Chondrocyte (in vitro differentiated cells): ENCODE data around the gene PLCB2. TPM values are rescaled to one million over a fixed set of nuclear protein-coding genes. Genes with fewer than 3 reads are reported as not detected.
A peak's percentile ranks its signal among the peaks of the same experiment; 100 is the strongest.

Experiments
- DNase-seq: peaks from one replicate; pipeline ENCODE4 v3.0.0; 2021; ENCODE audit warnings: mixed read lengths, low spot score
- H3K27ac Mint-ChIP-seq: one replicate; pipeline ENCODE4 v1.8.0; 2021; ENCODE audit warnings: mild to moderate bottlenecking, moderate library complexity, mixed read lengths; ENCODE audit not compliant: unreplicated experiment
- H3K27me3 Mint-ChIP-seq: 2 replicates; pipeline ENCODE4 v1.8.0; 2021; ENCODE audit warnings: low read depth, mixed read lengths
- H3K36me3 Mint-ChIP-seq: 2 replicates; pipeline ENCODE4 v1.8.0; 2021; ENCODE audit warnings: low read depth, mixed read lengths
- H3K4me1 Mint-ChIP-seq: 2 replicates; pipeline ENCODE4 v1.8.0; 2021; ENCODE audit warnings: low read depth, mild to moderate bottlenecking, mixed read lengths
- H3K4me3 Mint-ChIP-seq: one replicate; pipeline ENCODE4 v1.8.0; 2021; ENCODE audit warnings: mild to moderate bottlenecking, moderate library complexity, mixed read lengths; ENCODE audit not compliant: unreplicated experiment
- H3K9me3 Mint-ChIP-seq: 2 replicates; pipeline ENCODE4 v1.8.0; 2021; ENCODE audit warnings: low read depth, mixed read lengths
- total RNA-seq: library from RNA; stranded (reverse); gene quantifications from 3 replicates; pipeline ENCODE4 v1.2.1, GENCODE V29; 2021
- TF ChIP-seq, protein P1 (sequence below): fragments of 200-600 bp; sonication (generic); IDR thresholded peaks from 2 replicates; pipeline ENCODE4 v1.5.0; 2021; ENCODE audit warnings: antibody characterized with exemption, mild to moderate bottlenecking, moderate library complexity

Gene PLCB2
- total RNA-seq, 1 donor from 2014 or later: 2.8 TPM

DNA sequence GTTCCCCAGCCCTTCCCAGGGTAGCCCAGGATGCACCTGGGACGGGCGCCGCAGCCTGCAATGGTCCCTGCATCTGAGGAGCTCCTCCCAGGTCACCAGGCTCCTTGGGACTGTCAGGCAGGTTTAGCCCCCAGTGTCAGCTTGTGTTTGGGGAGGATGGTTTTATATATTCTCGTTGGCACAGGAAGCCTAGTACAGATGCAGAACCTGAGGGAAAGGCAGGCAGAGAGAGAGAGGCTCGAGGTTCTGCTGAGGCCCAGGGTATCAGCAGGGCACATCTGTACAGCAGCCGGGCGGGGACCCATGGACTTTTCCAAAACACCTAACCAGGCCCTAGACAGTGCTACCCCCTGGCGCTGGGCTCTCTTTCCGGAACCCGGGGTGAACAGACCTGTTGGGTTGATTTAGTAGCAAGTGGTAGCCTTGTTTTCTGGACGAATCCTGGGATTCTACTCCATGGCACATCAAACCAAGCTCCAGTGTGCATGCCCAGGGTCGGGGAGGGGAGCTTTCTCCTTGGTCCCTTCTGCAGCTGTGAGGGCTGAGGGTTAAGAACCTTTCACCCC, 60.2 kb downstream of the PLCB2 start:
- H3K36me3 Mint-ChIP-seq: no peaks in the 10 kb centered on the region

DNA sequence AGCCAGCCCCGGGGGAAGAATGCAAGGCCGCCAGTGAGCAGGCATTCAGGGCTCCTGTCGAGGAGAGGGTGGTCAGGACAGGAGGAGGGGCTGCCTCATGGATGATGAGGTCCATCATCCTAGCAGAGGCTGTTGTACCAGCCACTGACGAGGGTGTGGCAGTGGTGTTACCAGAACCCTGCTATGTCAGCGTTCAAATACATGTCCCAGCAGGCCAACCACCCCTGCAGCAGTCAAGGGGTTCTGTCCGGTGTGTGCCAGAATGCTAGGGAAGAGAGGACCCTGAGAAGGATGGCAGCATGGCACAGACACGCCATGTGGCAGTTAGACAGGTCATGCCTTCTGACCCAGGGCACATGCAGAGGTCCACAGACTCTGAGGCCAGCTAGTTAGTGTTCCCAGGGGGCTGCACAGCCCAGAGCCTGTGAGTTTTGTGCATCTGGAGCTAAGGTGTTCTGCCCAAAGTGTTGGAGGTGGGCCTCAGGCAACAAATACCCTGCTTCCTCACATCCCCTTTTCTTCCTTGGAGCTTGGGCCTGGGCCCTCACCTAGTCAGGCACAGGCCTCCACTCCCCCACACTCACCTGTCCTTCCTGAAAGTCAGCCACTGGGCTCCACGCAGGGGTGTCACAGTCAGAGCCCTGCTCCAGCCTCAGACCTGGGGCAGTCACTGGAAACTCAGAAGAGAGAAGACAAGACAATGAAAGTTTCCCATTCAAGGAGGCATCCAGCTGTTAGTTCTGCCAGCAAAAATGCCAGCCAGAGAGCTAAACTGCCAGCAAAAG, 61.0 kb downstream of the PLCB2 start:
- no peaks in the 10 kb centered on the region for H3K36me3 Mint-ChIP-seq
- H3K4me3 Mint-ChIP-seq: no peak overlapping the region

More for the DNA sequence above, 60.2 kb downstream of the PLCB2 start:
- H3K27ac Mint-ChIP-seq: no peak overlapping the region
- H3K27me3 Mint-ChIP-seq: no peaks in the 10 kb centered on the region
- peak; percentile 74 for DNase-seq
- TF ChIP-seq, protein P1, sequence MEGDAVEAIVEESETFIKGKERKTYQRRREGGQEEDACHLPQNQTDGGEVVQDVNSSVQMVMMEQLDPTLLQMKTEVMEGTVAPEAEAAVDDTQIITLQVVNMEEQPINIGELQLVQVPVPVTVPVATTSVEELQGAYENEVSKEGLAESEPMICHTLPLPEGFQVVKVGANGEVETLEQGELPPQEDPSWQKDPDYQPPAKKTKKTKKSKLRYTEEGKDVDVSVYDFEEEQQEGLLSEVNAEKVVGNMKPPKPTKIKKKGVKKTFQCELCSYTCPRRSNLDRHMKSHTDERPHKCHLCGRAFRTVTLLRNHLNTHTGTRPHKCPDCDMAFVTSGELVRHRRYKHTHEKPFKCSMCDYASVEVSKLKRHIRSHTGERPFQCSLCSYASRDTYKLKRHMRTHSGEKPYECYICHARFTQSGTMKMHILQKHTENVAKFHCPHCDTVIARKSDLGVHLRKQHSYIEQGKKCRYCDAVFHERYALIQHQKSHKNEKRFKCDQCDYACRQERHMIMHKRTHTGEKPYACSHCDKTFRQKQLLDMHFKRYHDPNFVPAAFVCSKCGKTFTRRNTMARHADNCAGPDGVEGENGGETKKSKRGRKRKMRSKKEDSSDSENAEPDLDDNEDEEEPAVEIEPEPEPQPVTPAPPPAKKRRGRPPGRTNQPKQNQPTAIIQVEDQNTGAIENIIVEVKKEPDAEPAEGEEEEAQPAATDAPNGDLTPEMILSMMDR: no peak
- no peaks in the 10 kb centered on the region for H3K4me1 Mint-ChIP-seq
- H3K4me3 Mint-ChIP-seq: no peak overlapping the region
- H3K9me3 Mint-ChIP-seq: no peaks in the 10 kb centered on the region

DNA sequence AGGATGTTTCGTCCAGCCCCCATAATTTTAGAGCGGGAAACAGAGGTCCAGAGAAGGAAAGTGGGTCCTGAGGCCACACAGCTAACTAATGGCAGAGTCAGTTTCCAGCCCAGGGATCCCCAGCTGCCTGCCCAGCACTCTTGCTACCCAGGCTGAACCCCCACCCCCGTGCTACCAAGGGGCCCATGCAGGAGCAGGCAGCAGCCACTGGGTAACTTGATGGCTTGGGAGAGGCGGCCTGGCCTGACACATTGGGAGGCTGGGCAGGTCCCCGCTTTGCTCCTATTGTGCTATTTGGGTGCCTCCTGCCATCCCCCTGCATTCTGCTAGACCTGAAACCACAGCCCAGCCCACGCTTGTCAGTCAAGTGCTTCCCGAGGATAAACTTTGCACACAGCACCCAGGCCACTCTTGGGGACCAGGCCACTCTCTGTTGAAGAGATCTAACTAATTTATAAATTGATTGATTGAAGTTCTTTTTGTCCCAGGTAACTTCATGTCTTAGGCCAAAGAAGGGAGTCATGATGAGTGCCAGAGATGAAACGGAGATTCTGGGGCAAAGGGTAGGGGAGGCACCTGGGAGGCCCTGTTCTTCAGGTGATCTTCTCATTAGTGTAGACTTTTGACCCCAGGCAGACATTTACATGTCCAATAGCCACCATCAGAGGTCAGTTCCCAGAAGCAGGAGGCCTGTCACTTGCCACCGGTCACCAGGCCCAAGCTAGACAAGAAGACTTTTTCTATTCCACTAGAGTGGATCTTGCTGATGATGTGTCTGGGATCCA, 61.9 kb downstream of the PLCB2 start:
- no peaks in the 10 kb centered on the region for H3K9me3 Mint-ChIP-seq
- H3K4me3 Mint-ChIP-seq: no peak overlapping the region
- no peaks in the 10 kb centered on the region for H3K4me1 Mint-ChIP-seq
- TF ChIP-seq, protein P1: no peak
- H3K36me3 Mint-ChIP-seq: no peaks in the 10 kb centered on the region
- peak; percentile 67 for DNase-seq
- H3K27me3 Mint-ChIP-seq: no peaks in the 10 kb centered on the region
- H3K27ac Mint-ChIP-seq: no peak overlapping the region

More for the DNA sequence above, 61.0 kb downstream of the PLCB2 start:
- TF ChIP-seq, protein P1: no peak
- no peaks in the 10 kb centered on the region for H3K9me3 Mint-ChIP-seq
- no peak overlapping the region for H3K27ac Mint-ChIP-seq
- H3K27me3 Mint-ChIP-seq: no peaks in the 10 kb centered on the region
- peak; percentile 64 for DNase-seq
- no peaks in the 10 kb centered on the region for H3K4me1 Mint-ChIP-seq

DNA sequence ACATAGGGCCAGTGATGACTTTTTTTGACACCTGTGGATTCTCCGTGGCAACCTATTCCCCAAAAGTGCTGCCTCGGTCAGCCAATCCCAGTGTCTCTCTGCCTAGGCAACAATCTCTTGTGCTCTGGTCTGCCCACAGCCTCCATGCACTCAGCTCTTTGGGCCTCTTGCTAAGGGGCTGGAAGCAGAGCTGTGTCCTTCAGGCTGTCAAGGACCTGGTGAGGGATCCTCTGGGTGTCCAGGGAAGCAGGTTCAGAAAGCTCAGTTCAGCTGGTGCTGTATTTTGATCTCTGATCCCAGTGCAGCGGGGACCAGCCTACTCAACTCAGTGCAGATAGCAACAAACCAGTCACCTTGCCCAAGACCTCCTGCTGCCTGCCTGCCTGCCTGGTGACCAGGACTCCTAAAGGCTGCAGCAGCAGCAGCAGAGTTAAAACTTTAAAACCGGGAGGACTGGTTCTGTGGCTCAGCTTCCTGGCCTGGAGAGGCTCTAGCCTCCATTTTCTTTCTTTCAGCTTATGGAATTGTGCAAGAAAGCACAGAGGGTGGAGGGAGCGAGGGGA, 62.7 kb downstream of the PLCB2 start:
- no peaks in the 10 kb centered on the region for H3K4me1 Mint-ChIP-seq
- no peaks in the 10 kb centered on the region for H3K36me3 Mint-ChIP-seq
- H3K4me3 Mint-ChIP-seq: no peak overlapping the region
- H3K27ac Mint-ChIP-seq: no peak overlapping the region
- TF ChIP-seq, protein P1: no peak
- peak; percentile 56 for DNase-seq
- no peaks in the 10 kb centered on the region for H3K27me3 Mint-ChIP-seq
- no peaks in the 10 kb centered on the region for H3K9me3 Mint-ChIP-seq
